ENCODE data around the gene SLC35G4.
"Not testable (repeated sequence)": the region's sequence is repeated elsewhere in the genome, so short reads cannot be mapped to it uniquely, and the experiment has no call there.

Gene SLC35G4

DNA sequence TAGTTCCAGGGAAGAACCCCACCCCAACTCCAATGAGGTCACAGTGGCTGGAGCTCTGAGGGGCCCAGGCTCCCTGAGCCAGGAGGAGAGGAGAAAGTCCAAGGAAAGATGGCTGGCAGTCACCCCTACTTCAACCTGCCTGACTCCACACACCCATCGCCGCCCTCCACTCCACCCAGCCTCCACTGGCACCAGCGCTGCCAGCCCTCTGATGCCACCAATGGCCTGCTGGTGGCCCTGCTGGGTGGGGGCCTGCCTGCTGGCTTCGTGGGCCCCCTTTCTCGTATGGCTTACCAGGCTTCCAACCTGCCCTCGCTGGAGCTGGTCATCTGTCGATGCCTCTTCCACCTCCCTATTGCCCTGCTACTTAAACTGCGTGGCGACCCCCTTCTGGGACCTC, at the start of gene SLC35G4:
SLC35G4 (plus strand) TSS at position 109 of the 400 bp plus-strand sequence; CDS start at position 109, 0 bp downstream.
- DNase-seq (ENCODE audit: low spot score), result not testable (repeated sequence)

DNA sequence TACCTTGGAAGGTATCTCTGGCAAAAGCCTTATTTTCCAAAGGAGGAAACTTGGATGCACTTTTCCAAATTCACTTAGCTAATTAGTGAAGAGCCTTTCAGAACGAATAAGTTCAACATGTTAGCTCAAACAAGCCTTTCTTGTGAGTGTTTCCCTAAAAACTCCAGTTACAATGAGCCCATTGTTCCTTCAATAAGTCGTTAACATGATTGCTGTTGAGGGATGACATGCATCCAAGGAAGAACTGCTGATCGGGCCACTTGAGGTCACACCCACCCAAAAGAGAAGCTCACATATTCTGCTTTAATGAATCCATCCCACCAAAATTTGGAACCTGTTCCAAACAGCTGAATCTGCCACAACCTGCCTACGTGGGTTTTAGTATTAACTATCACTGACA, 48.1 kb upstream of the SLC35G4 start:
- no peak for DNase-seq (ENCODE audit: low spot score)

- DNase-seq (ENCODE audit: low spot score), result no peak
Measured at GRCh38 chr18:11565716-11566115, 43.7 kb upstream of the SLC35G4 start.

- no peak for DNase-seq (ENCODE audit: low spot score)
Measured at GRCh38 chr18:11566236-11566965, 43.0 kb upstream of the SLC35G4 start.

DNA sequence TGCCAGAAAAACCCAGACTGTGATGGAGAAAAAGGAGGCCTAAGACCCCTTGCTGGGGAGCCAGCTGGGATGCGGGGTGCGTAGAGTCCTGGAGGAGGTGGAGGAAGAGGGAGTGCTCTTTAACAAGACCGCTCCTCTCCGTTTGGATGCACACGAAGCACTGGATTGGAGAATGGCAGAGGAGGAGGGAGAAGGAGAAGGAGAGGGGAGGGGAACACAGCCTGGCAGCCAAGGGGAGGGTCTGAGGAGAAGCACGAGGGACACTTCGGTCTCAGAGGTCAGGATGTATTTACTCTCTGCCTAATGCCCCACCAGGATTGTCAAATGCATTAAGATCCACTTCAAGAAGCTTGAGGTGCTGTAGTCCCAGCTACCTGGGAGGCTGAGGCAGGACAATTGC, 42.0 kb upstream of the SLC35G4 start:
- no peak for DNase-seq (ENCODE audit: low spot score)

DNA sequence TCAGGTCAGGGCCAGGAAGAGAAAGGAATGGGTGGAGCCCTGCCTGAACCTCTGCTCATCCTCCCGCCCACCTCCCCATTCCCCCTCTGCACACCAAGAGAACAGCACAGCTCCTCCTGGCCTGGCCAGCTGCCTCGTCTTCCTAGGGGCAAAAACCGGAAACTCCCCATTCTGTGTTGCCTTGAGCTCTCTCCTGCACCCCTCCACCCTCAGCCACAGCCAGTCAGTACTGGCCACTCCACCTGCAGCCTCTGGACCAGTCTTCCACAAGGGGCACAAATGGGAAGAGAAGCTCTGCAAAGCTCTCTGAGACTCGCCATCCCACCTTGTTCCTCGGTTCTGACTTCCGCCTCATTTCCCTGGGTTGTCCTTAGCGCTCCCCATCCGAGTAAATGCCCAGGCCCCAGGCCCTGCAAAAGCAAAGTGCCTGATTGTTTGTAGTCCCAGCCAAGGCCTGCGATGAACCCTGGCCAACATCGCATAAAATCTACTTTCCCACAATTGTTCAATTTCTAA, 39.3 kb upstream of the SLC35G4 start:
- no peak for DNase-seq (ENCODE audit: low spot score)

- no peak for DNase-seq (ENCODE audit: low spot score)
Measured at GRCh38 chr18:11570769-11571412, 38.5 kb upstream of the SLC35G4 start.

DNA sequence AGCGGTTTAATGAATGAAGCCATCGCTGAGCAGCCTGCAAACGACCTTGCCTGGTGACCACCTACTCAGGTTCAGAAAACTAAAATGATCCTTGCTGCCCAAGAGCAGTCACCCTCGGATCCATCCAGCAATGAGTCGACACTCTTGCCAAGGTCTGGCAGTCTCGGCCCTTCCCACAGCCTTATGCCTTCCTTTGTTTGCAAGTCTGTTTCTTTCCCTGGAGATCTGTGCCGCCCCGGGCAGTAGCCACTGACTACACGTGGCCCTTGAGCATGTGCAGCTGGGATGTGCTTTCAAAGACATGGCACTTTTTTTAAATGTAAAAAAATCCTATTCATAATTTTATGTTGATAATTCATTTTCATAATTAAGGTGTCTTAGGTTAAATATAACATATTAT, 37.2 kb upstream of the SLC35G4 start:
- no peak for DNase-seq (ENCODE audit: low spot score)

- DNase-seq (ENCODE audit: low spot score), result no peak
Measured at GRCh38 chr18:11574545-11574944, 34.9 kb upstream of the SLC35G4 start.

DNA sequence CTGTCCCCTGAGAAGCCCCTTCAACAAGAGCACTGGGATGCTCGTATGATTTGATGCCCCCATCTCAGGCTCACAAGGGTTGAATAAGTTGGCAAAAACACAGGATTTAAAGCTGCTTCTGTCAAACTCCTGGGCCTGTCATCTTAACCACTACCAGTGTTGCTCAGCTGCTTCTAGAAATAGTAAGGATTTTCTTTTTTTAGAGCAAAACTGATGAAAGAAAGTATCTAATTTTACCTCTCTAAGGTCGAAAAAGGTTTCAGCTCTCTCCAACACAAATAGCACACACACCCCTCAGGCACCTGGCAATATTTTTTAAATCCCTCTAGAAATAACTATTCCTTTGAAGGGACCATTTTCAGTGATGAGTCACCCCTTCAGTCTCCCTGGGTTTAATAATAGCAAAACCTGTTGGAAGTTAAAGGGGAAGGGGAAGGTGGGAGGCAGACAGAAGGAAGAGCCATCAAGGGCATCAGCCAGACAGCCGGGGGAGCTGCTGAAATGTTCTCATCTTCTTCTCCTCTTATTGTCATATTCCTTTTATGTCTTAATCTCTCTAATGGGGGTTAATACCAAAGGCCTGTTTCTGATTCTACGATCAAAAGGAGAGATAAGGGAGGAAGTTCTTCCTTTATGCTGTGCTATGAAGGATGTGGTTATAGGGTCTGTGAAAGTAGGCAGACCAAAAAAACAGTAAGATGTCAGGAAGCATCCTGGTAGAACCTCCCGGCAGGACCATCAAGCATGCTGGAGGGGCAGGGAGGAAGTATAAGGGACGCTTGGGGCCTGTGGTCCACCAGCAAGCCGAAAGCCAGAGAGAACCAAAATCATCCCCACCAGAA, 31.9 kb upstream of the SLC35G4 start:
- no peak for DNase-seq (ENCODE audit: low spot score)

DNA sequence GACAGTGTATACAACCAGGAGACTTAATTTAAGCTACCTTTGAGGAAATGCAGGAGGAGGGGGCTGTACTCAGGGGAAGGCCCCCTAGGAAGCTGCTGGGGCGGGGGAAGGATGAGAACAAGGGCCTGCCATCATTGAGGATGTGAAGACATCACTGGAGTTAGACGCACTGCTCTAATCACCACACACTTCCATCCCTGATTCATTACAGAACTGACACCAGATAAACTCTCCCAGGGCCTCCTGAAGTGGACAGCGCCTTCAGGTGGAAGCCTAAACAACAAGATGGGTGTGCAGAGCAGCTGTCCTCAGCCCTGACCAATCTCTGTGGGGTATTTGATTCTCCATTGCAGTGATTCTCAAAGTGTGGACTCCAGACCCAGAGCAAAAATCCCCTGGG, 30.6 kb upstream of the SLC35G4 start:
- DNase-seq (ENCODE audit: low spot score), result no peak

DNA sequence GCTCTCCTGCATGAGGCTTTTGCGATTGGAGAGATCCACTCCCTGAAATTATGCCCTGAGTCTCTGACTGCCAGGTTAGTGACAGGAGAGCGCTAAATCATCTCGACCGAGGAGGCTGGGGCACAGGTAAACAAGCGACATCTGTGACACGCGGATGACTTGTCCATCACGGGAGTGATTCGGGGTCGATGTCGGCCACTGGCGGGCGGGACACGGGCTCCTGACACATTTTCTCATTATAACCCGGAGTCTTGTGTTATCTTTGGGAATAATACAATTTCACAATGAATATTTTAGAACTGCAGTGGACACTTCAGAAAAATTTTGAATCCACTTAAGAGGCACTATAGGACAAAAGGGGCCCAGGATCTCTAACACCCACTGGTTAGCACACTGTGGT, 29.5 kb upstream of the SLC35G4 start:
- DNase-seq (ENCODE audit: low spot score), result no peak

DNA sequence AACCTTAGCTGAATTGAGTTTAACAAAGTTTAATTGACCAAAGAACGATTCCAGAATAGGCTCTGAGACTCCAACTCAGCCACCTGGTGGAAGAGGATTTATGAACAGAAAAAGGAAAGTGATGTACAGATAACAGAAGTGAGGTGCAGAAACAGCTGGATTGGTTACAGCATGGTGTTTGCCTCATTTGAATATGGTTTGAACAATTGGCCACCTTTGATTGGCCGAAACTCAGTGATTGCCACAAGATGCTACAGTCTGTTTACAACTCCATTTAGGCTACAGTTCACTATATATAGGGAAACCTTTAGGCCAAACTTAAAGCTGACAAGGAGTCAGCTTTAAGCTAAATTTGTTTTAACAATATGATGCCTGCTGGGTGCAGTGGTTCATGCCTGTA, 28.1 kb upstream of the SLC35G4 start:
- no peak for DNase-seq (ENCODE audit: low spot score)

DNA sequence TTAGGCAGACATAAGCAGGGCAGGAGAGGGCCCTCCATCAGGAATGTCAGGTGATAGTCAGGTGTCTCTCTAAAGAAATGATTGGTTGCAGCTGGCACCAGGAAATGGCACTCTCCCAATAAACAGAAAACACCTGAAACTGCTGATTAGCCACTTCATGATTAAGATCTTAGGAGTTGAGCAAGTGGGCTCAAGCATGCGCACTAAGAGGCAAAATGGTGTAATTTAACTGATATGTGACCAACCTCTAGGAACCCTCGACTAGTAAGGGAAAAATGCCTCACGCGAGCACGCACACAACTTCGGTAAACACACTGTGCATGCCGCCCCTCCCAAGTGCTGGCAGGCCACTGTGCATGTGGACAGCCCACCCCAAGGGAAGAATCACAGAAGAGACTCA, 23.8 kb upstream of the SLC35G4 start:
- DNase-seq (ENCODE audit: low spot score), result no peak

GRCh38 chr18:11586896-11587295, 22.5 kb upstream of the SLC35G4 start:
- no peak for DNase-seq (ENCODE audit: low spot score)

GRCh38 chr18:11587432-11587831, 22.0 kb upstream of the SLC35G4 start:
- DNase-seq (ENCODE audit: low spot score), result no peak

- DNase-seq (ENCODE audit: low spot score), result no peak
Measured at GRCh38 chr18:11587846-11588245, 21.6 kb upstream of the SLC35G4 start.

GRCh38 chr18:11591957-11592356, 17.4 kb upstream of the SLC35G4 start:
- no peak for DNase-seq (ENCODE audit: low spot score)

- DNase-seq (ENCODE audit: low spot score), result no peak
Measured at GRCh38 chr18:11600321-11600720, 9.1 kb upstream of the SLC35G4 start.

DNA sequence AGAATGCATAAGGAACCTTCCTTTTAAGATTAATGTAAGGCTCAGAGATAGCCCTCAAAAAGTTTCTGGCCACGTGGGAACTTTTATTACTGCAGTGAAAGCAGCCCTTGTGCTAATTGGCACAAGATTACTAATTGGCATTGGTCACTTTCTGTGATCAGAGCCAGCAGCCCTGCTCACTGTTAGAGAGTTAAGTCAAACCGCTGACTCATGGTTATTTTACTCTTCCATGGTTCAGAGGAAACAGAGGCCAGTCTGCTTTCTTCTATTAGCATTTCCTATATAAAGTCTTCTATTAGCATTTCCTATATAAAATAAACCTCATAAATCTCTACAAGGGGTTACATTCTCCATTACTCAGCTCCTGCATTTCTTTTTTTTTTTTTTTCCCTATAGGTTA, 1.5 kb upstream of the SLC35G4 start:
- no peak for DNase-seq (ENCODE audit: low spot score)

GRCh38 chr18:11608618-11609017, 778 bp upstream of the SLC35G4 start:
- DNase-seq (ENCODE audit: low spot score), result not testable (repeated sequence)

DNA sequence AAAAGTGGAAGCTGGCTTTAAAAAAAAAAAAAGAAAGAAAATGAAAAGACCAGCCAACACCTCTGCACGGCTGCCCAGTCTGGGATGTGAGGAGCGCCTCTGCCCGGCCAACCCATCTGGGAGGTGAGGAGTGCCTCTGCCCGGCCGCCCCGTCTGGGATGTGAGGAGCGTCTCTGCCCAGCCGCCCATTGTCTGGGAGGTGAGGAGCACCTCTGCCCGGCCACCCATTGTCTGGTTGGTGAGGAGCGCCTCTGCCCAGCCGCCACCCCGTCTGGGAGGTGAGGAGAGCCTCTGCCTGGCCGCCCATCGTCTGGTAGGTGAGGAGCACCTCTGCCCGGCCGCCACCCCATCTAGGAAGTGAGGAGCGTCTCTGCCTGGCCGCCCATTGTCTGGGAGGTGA, 3.7 kb downstream of the SLC35G4 start:
- not testable (repeated sequence) for DNase-seq (ENCODE audit: low spot score)

DNA sequence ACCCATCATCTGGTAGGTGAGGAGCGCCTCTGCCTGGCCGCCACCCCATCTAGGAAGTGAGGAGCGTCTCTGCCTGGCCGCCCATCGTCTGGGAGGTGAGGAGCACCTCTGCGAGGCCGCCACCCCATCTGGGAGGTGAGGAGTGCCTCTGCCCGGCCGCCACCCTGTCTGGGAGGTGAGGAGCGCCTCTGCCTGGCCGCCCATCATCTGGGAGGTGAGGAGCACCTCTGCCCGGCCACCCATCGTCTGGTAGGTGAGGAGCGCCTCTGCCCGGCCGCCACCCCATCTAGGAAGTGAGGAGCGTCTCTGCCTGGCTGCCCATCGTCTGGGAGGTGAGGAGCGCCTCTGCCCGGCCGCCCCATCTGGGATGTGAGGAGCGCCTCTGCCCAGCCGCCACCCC, 4.2 kb downstream of the SLC35G4 start:
- DNase-seq (ENCODE audit: low spot score), result not testable (repeated sequence)
